T1000 (cell line): ENCODE results near the gene LYPD4.
"Not testable (repeated sequence)": the region's sequence is repeated elsewhere in the genome, so short reads cannot be mapped to it uniquely, and the experiment has no call there.

Experiments used
- DNase-seq: peaks from one replicate; lab custom pipeline; 2025; ENCODE audit warnings: mixed read lengths; lab: John Stamatoyannopoulos, UW

The LYPD4 gene

GRCh38 chr19:41799444-41800000, 45.0 kb downstream of the LYPD4 start:
- DNase-seq, result no peak

DNA sequence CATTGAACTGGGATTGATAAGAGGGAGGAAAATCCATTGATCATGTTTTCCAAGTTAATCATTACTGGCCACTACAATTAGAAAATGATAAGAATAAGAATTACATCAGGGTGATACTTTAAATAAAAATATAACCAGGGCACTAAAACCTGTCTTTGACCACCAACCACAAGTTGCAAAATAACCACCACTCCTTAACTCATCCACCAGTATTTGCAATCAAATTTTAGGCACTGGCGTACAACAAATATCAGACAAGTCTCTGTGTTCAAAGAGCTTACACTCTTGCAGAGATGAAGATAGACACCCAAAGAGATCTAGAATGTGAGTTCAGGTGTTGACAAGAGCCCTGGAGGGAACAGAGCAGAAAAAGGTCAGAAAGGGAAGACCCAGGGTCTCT, 47.6 kb downstream of the LYPD4 start:
- no peak for DNase-seq

GRCh38 chr19:41796362-41796761, 48.1 kb downstream of the LYPD4 start, which contains the start of gene CEACAM3:
CEACAM3 (plus strand) TSS chr19:41796587; CDS start chr19:41796678, 91 bp downstream.
- no peak for DNase-seq

DNA sequence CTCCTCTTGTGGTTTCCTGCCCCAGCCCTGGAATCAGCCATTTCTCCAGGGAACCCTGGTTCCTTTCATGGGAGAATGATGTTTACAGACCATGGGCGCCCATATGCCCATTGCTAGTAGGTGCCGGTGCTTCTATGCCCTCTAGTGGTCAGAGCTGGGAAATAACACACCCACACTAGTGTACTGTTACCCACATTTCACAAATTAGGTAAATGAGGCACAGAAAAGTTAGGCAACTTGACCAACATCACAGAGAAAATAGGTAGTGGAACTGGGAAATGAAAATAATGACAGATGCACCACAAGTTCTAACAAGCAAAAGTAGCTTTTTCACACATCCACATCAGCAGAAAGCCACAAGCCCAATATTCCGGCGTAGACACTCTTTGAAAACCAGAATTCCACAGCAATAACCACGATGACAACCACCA, 49.4 kb downstream of the LYPD4 start:
- DNase-seq, result no peak

GRCh38 chr19:41793414-41793727, 51.1 kb downstream of the LYPD4 start:
- no peak for DNase-seq

- DNase-seq, result no peak
Observed at GRCh38 chr19:41792513-41793413, 51.7 kb downstream of the LYPD4 start.

- not testable (repeated sequence) for DNase-seq
Observed at GRCh38 chr19:41789053-41789452, 55.4 kb downstream of the LYPD4 start.

DNA sequence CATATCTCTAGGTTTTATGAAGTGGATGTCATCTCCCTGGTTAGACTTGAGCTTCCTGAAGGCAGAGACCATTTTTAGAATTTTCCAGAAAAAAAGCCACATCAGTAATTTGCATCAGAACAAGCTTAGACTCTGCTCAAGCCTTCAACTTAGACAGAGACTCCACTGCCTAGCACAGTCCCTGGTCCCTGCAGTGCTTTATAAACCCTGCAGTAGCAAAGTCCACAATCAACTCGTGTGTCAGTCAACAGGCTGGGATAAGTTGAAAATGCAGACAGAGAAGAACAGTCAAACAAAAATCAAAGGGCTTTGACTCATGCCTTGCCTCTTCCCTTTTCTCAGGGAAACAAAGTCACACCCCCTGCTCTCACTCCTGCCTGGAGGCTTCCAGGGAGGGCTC, 56.0 kb downstream of the LYPD4 start:
- not testable (repeated sequence) for DNase-seq
